PC-9 (cell line): ENCODE data around the gene TAS1R1.

Experiments used
- EZH2 ChIP-seq: fragments of 200-600 bp; sonication (generic); IDR thresholded peaks from 2 replicates; pipeline ENCODE4 v1.8.0; 2017; ENCODE audit warnings: antibody characterized with exemption, low read depth
- TF ChIP-seq, protein P1 (sequence below): fragments of 200-600 bp; sonication (generic); conservative IDR thresholded peaks from 2 replicates; pipeline ENCODE4 v1.6.1; 2017; ENCODE audit warnings: mixed run types, antibody characterized with exemption, mild to moderate bottlenecking, moderate library complexity

DNA sequence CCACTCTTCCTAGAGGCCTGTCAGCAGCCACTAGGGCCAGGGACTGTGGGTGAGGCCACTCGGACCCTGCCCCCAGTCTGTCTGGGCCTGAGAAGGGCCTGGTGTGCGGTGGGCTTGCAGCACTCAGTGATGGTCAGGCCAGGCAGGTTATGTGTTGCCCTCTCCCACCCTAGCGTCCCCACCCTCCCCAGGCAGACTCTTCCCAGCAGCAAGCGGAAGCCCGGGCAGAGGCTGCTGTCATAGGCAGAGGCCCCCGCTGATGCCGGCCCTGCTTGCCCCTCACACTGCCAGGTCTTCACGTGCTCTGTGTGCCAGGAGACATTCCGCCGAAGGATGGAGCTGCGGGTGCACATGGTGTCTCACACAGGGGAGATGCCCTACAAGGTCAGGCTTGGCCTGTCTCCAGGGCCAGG lies 31.3 kb downstream of the TAS1R1 start:
- TF ChIP-seq EZH2, result no peak
- TF ChIP-seq, protein P1, sequence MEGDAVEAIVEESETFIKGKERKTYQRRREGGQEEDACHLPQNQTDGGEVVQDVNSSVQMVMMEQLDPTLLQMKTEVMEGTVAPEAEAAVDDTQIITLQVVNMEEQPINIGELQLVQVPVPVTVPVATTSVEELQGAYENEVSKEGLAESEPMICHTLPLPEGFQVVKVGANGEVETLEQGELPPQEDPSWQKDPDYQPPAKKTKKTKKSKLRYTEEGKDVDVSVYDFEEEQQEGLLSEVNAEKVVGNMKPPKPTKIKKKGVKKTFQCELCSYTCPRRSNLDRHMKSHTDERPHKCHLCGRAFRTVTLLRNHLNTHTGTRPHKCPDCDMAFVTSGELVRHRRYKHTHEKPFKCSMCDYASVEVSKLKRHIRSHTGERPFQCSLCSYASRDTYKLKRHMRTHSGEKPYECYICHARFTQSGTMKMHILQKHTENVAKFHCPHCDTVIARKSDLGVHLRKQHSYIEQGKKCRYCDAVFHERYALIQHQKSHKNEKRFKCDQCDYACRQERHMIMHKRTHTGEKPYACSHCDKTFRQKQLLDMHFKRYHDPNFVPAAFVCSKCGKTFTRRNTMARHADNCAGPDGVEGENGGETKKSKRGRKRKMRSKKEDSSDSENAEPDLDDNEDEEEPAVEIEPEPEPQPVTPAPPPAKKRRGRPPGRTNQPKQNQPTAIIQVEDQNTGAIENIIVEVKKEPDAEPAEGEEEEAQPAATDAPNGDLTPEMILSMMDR, result no peak
